ENCODE measurements around the gene FBXO3.

GRCh38 chr11:33770236-33770635 lies 4.1 kb downstream of the FBXO3 start:
- TF ChIP-seq EZH2 (IDR thresholded peaks at IDR 0.05; ENCODE audit: insufficient read depth, poor library complexity, severe bottlenecking) (no peak), EZH2phosphoT487 (IDR thresholded peaks at IDR 0.05; ENCODE audit: insufficient read depth, low read depth) (no peak)
